ENCODE data around the gene IGSF8. TPM values are rescaled to one million over a fixed set of nuclear protein-coding genes. Genes with fewer than 3 reads are reported as not detected.
A peak's percentile ranks its signal among the peaks of the same experiment; 100 is the strongest.
"Not testable (repeated sequence)": the region's sequence is repeated elsewhere in the genome, so short reads cannot be mapped to it uniquely, and the experiment has no call there.

Gene IGSF8
- total RNA-seq, 2 experiments from 2014 or later = 41.7 to 44.4 TPM

DNA sequence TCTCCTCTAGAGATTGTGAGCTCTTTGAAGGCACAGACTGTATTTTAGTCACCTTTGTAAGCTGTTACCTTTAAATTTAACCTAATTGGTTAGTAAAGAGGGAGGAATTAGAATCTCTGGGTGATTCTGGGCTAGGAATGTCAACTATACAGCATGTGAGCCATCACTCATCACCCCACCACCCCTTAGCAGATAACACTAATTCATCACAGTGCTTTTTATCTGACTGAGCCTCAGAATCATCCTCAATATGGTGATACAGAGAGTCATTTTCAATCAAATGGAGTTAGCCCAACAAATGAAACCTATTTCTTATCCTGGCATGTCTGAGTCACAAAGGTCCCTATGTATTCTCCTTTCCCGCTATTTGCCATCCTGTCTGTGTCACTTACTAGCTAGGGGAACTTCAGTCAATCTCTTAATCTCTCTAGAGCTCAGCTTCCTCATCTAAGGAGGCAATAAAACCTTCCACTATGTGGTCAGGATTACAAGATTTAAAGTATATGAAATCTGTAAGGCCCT lies 41.7 kb downstream of the IGSF8 start:
- Mint-ChIP-seq H3K4me3 (no peak overlapping the region), H3K9me3 (ENCODE audit: insufficient read depth) (no peaks in the 10 kb centered on the region), H3K27ac (no peak overlapping the region), H3K36me3 (ENCODE audit: low read depth) (no peaks in the 10 kb centered on the region), H3K27me3 (ENCODE audit: low read depth) (peaks cover 48% of the 10 kb centered on the region), H3K4me1 (ENCODE audit: low read depth) (no peaks in the 10 kb centered on the region)
- POLR2A ChIA-PET = no interaction called here
- no peak for DNase-seq
- ATAC-seq = no peak
- CTCF ChIA-PET = interaction anchor here (4.4 to 27.3 kb wide), 2 partner anchors 10 to 19 kb away, joined by 22 to 617 read pairs; partner anchors contain the start of genes KCNJ10 and KCNJ9

DNA sequence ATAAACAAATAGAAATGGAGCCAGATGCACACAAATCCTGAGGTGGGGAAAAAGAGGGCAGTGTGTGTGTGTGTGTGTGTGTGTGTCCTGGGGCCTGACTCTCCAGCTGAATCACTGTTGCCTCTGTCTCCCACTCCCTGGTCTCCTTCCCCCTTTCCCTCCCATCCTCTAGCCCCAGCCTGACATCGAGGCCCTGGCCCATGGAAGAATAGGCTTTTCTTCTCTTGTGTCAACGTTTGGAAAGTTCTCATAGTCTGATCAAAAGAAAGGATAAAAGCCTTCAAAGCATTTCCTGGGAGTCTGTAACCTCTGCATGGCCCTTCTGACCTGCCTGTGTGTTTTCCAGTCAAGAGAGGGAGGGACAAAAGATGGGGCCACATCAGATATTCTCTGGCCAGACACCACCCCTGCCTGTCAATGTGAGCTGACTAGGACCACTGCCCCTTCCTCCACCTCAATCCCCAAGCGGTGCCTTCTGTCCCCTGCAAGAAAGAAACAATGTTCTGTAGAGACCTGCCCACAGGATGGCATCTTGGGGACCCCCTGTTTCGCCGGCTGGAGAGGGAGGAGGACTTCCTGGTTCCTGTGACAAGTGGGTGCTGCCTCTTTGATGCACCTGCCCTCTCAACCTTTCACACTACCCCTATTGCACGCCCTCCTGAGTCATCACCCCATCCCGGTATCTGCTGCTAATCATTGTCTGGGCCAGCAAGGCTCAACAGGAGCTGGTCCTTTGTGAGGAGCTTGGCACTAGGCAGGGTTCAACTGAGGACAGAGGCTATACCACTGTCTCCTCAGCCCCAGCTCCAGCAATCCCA lies 44.7 kb downstream of the IGSF8 start:
- ChIA-PET CTCF (interaction anchor here (1.4 to 27.3 kb wide), 3 partner anchors 7 to 47 kb away, joined by 5 to 617 read pairs (median 14); partner anchors contain the start of genes KCNJ10 and KCNJ9), POLR2A (interaction anchor here (1.0 kb wide), 1 partner anchor 22 kb away, joined by 4 read pairs; the partner anchor contains the start of gene PIGM)
- ATAC-seq (no peak), DNase-seq (no peak)
- H3K4me3 Mint-ChIP-seq = no peak overlapping the region
- no peaks in the 10 kb centered on the region for H3K4me1 Mint-ChIP-seq (ENCODE audit: low read depth)
- no peak overlapping the region for H3K27ac Mint-ChIP-seq
- no peaks in the 10 kb centered on the region for H3K9me3 Mint-ChIP-seq (ENCODE audit: insufficient read depth)
- no peaks in the 10 kb centered on the region for H3K36me3 Mint-ChIP-seq (ENCODE audit: low read depth)
- H3K27me3 Mint-ChIP-seq (ENCODE audit: low read depth) = peaks cover 50% of the 10 kb centered on the region

DNA sequence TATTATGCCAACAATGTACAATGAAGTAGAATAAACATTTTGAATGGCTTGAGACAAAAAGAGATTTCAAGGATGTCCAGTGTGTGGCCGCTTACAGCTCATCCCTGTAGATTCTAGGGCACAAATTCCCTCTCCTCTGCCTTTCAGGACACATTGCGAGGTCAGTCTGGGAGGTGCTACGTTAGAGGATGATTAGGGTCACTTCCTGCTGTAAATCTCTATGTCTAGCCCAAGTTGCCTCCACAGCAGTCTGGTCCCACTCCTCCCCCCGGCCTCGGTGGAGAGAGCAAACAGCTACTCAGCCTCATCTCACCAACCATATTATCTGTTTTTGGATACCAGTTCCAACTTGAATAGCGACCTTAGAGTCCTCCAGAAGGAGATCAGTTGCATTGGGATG lies 45.5 kb downstream of the IGSF8 start:
- no peak overlapping the region for H3K27ac Mint-ChIP-seq
- ATAC-seq (no peak), DNase-seq (no peak)
- peaks cover 46% of the 10 kb centered on the region for H3K27me3 Mint-ChIP-seq (ENCODE audit: low read depth)
- no peaks in the 10 kb centered on the region for H3K36me3 Mint-ChIP-seq (ENCODE audit: low read depth)
- H3K9me3 Mint-ChIP-seq (ENCODE audit: insufficient read depth) = no peaks in the 10 kb centered on the region
- H3K4me1 Mint-ChIP-seq (ENCODE audit: low read depth) = no peaks in the 10 kb centered on the region
- ChIA-PET CTCF (interaction anchor here (4.1 to 27.3 kb wide), 2 partner anchors 23 to 46 kb away, joined by 14 to 617 read pairs; partner anchors contain the start of genes KCNJ10 and KCNJ9), POLR2A (no interaction called here)
- no peak overlapping the region for H3K4me3 Mint-ChIP-seq

DNA sequence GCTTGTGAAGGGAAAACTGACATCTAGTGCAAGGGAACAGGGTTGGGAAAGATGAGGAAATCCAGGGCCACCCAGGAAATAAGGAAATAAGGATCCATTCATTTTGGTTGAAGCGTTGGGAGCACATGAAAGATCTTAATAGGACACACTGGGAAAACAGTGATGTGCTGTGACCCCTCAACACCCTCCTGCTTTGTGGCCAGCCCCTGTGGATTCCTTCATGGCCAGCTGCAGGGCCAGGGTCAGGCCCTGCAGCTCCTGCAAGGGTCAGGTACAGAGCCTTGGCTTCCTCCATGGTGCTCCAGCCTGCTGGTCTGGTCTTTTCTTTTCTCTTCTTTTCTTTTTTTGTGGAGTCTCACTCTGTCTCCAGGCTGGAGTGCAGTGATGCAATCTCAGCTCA lies 47.8 kb downstream of the IGSF8 start:
- no peak for ATAC-seq
- POLR2A ChIA-PET = no interaction called here
- no peak for DNase-seq
- Mint-ChIP-seq H3K4me1 (ENCODE audit: low read depth) (peaks cover 12% of the 10 kb centered on the region), H3K27ac (no peak overlapping the region), H3K27me3 (ENCODE audit: low read depth) (peaks cover 43% of the 10 kb centered on the region), H3K9me3 (ENCODE audit: insufficient read depth) (no peaks in the 10 kb centered on the region), H3K36me3 (ENCODE audit: low read depth) (no peaks in the 10 kb centered on the region), H3K4me3 (no peak overlapping the region)
- CTCF ChIA-PET = interaction anchor here (27.3 kb wide), 1 partner anchor 25 kb away, joined by 617 read pairs; the partner anchor contains the start of genes KCNJ10 and KCNJ9

DNA sequence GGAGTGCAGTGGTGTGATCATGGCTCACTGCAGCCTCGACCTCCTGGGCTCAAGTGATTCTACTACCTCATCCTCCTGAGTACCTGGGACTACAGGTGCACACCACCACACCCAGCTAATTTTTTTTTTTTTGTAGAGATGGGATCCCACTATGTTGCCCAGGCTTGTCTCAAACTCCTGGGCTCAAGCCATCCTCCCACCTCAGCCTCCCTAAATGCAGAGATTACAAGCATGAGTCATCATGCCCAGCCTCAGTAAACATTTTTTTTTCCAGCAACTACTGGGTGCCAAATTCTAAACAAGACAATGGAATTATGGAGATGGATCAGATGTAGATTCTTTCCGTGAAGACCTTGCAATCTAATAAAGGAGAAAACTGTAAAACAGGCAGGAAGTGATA lies 48.2 kb downstream of the IGSF8 start:
- H3K36me3 Mint-ChIP-seq (ENCODE audit: low read depth); DNase-seq; H3K9me3 Mint-ChIP-seq (ENCODE audit: insufficient read depth); ATAC-seq; POLR2A ChIA-PET; H3K4me3 Mint-ChIP-seq; H3K27ac Mint-ChIP-seq: not testable (repeated sequence)
- H3K4me1 Mint-ChIP-seq (ENCODE audit: low read depth) = peaks cover 12% of the 10 kb centered on the region
- CTCF ChIA-PET = interaction anchor here (27.3 kb wide), 1 partner anchor 26 kb away, joined by 617 read pairs; the partner anchor contains the start of genes KCNJ10 and KCNJ9
- peaks cover 46% of the 10 kb centered on the region for H3K27me3 Mint-ChIP-seq (ENCODE audit: low read depth)

DNA sequence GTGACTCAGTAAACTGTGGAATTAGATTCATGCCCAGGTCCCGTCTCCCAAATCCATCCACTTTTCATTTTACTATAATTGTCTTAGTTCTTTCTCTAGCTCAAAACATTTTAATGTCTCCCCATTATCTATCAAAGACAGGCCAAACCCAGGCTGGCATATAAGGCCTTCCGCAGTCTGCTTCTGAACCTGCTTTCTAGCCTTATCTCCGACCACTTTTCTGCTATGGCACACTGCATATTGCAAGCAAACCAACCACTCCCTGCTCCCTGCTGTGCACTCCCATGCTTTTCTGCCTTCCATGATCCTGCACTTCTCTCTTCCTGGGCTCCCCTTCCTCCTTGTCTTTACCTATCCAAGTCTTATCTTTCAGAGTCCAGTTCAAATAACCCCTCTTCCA lies 49.3 kb downstream of the IGSF8 start:
- Mint-ChIP-seq H3K27me3 (ENCODE audit: low read depth) (peaks cover 50% of the 10 kb centered on the region), H3K36me3 (ENCODE audit: low read depth) (no peaks in the 10 kb centered on the region), H3K27ac (no peak overlapping the region), H3K4me3 (no peak overlapping the region), H3K4me1 (ENCODE audit: low read depth) (peaks cover 12% of the 10 kb centered on the region), H3K9me3 (ENCODE audit: insufficient read depth) (no peaks in the 10 kb centered on the region)
- POLR2A ChIA-PET = no interaction called here
- CTCF ChIA-PET = interaction anchor here (27.3 kb wide), 1 partner anchor 27 kb away, joined by 617 read pairs; the partner anchor contains the start of genes KCNJ10 and KCNJ9
- DNase-seq = no peak
- ATAC-seq = no peak

DNA sequence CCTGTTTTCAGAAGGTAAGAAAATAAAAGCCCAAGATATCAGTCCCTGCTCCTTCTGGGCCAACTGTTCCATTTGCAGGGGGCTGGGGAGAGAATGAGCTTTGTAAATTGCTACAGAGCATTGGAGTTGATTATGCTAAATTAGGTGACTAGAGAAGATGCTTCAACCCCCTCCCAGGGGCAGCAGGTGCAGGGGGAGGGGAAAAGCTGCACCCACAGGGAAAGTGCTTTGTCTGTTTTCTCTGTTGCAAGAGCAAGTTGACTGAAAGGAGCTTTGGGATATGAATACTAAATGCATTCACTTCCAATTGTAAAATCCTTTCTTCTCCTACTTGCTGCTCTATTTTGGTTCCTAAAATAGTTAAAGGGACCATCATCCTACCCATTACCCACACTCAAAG lies 50.1 kb downstream of the IGSF8 start:
- DNase-seq = no peak
- POLR2A ChIA-PET = no interaction called here
- H3K4me1 Mint-ChIP-seq (ENCODE audit: low read depth) = peaks cover 12% of the 10 kb centered on the region
- no peak overlapping the region for H3K27ac Mint-ChIP-seq
- no peak for ATAC-seq
- H3K27me3 Mint-ChIP-seq (ENCODE audit: low read depth) = peaks cover 42% of the 10 kb centered on the region
- no peak overlapping the region for H3K4me3 Mint-ChIP-seq
- CTCF ChIA-PET = interaction anchor here (0.9 to 27.3 kb wide), 2 partner anchors 28 to 244 kb away, joined by 3 to 617 read pairs; partner anchors contain the start of genes KCNJ10 and KCNJ9
- H3K36me3 Mint-ChIP-seq (ENCODE audit: low read depth) = no peaks in the 10 kb centered on the region
- no peaks in the 10 kb centered on the region for H3K9me3 Mint-ChIP-seq (ENCODE audit: insufficient read depth)

DNA sequence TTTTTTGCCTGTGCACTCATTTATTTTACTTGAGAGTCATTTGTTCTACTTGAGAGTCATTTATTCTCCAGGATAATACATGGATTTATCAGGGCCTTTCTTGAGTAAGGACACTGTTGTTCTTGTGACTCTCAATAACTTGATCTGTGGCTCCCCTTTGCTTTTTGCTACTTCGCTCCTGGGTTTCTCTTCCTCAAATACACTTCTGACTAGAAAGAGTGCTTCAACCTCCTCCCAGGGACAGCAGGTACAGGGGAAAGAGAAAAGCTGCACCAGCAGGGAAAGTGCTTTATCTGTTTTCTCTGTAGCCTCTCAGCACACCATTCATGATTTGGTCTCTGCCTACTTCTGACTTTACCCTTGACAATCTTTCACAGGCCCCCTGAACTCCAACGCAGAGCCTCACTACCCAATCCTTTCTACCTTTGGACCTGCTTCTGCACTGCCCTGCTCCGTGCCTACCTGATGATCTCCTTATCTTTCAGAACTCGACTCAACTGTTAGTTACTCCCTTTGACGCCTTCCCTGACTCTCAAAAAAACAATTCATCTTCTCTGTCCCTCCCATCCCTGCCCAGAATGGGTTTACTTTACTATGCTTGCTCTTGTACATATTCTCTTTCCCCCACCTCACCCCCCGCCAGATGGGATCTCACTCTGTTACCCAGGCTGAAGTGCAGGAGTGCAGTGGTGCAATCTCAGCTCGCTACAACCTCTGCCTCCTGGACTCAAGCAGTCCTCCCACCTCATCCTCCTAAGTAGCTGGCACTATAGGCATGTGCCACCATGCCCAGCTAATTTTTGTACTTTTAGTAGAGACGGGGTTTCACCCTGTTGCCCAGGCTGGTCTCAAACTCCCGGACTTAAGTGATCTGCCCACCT lies 51.1 kb downstream of the IGSF8 start:
- CTCF ChIA-PET = interaction anchor here (0.6 to 27.3 kb wide), 27 partner anchors 7 to 244 kb away, joined by 3 to 617 read pairs (median 5); partner anchors contain the start of genes DCAF8, IGSF8, KCNJ10 and KCNJ9
- Mint-ChIP-seq H3K4me3 (peak overlapping the region; percentile 65), H3K27ac (peak overlapping the region; percentile 72), H3K9me3 (ENCODE audit: insufficient read depth) (no peaks in the 10 kb centered on the region), H3K27me3 (ENCODE audit: low read depth) (peaks cover 36% of the 10 kb centered on the region), H3K4me1 (ENCODE audit: low read depth) (peaks cover 12% of the 10 kb centered on the region), H3K36me3 (ENCODE audit: low read depth) (no peaks in the 10 kb centered on the region)
- DNase-seq = no peak
- ATAC-seq = no peak
- POLR2A ChIA-PET = no interaction called here

DNA sequence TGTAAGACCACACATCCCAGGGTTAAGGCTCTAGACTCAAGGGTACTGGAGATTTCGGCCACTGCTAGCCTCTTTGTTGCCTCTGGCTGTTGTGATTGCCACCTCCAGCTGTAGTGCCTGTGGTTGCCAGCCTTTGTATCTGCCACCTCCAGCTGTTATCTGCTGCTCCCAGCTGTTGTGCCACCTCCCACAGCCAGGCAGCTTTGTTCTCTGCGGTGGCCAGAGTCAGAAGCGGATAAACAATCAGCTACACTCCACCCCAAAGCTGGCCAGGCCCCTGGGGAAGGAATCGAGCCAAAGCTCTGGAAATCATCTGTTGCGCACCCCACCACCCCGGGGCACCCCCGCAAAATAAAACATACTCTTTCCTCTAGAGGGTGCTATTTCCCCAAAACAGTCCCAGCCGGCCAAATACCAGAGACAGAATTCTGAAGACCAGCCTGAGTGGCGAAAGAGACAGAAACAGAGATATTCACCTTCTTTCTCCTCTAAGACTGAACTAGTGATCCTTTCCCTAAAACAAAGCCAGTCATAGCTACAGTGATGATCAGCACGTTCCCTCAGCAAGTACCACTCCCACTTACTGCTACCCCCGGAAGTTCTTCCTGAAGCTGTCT lies 51.8 kb downstream of the IGSF8 start:
- Mint-ChIP-seq H3K4me1 (ENCODE audit: low read depth) (peaks cover 12% of the 10 kb centered on the region), H3K4me3 (peak overlapping the region; percentile 65), H3K27me3 (ENCODE audit: low read depth) (peaks cover 28% of the 10 kb centered on the region), H3K27ac (peak overlapping the region; percentile 72), H3K9me3 (ENCODE audit: insufficient read depth) (no peaks in the 10 kb centered on the region), H3K36me3 (ENCODE audit: low read depth) (no peaks in the 10 kb centered on the region)
- CTCF ChIA-PET = interaction anchor here (0.6 to 27.3 kb wide), 33 partner anchors 8 to 245 kb away, joined by 3 to 617 read pairs (median 5); partner anchors contain the start of genes DCAF8, IGSF8, KCNJ10 and KCNJ9
- ATAC-seq (peak; percentile 96), DNase-seq (peak; percentile 61)
- POLR2A ChIA-PET = interaction anchor here (0.7 kb wide), 2 partner anchors 27 to 32 kb away, joined by 3 read pairs; no protein-coding TSS in a partner anchor

DNA sequence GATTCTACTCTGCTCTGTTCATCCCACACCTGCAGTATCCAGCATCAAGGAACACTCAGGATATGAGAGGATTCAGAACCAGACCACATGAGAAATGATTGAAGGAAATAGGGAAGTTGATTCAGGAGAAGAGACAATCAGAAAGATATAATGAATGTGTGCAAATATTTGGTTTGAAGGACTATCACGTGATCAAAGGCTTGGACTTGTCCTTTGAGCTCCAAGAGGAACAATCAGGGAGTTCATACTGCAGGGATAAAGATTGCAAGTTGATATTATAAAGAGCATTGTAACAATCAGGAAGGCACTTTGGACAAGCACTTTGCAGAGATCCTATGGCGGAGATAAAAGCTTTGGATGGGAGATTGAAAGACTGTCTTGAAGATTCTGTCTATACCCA lies 52.8 kb downstream of the IGSF8 start:
- Mint-ChIP-seq H3K4me1 (ENCODE audit: low read depth) (peaks cover 12% of the 10 kb centered on the region), H3K27me3 (ENCODE audit: low read depth) (peaks cover 24% of the 10 kb centered on the region), H3K9me3 (ENCODE audit: insufficient read depth) (no peaks in the 10 kb centered on the region), H3K27ac (no peak overlapping the region), H3K36me3 (ENCODE audit: low read depth) (no peaks in the 10 kb centered on the region), H3K4me3 (no peak overlapping the region)
- no peak for DNase-seq
- ChIA-PET CTCF (interaction anchor here (0.8 to 27.3 kb wide), 24 partner anchors 9 to 331 kb away, joined by 3 to 617 read pairs (median 6); partner anchors contain the start of genes IGSF8, KCNJ10, KCNJ9 and PIGM), POLR2A (interaction anchor here (0.7 kb wide), 1 partner anchor 26 kb away, joined by 3 read pairs; no protein-coding TSS in a partner anchor)
- ATAC-seq = no peak

DNA sequence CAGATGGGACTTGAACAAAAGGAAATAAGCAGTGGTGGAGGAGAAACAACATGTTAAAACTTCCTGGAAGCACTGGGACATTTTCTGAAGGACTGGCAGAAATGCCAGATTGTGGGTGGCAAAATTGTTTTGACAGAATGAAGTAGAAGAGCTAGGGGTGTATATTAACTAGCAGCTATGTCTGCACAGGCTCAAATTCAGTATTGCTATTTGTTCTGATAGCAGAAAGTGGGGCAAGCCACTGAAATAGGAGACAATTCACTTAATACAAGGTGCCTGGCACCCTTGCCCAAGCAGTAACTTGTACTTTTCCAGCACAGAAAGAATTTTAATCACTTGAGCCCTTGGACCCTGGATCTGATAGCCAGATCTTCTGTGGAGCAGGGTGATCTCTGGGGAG lies 54.9 kb downstream of the IGSF8 start:
- CTCF ChIA-PET = interaction anchor here (2.1 to 27.3 kb wide), 2 partner anchors 32 to 36 kb away, joined by 7 to 617 read pairs; partner anchors contain the start of genes KCNJ10 and KCNJ9
- H3K27me3 Mint-ChIP-seq (ENCODE audit: low read depth) = peaks cover 17% of the 10 kb centered on the region
- peaks cover 12% of the 10 kb centered on the region for H3K4me1 Mint-ChIP-seq (ENCODE audit: low read depth)
- no peak overlapping the region for H3K4me3 Mint-ChIP-seq
- POLR2A ChIA-PET = no interaction called here
- no peaks in the 10 kb centered on the region for H3K36me3 Mint-ChIP-seq (ENCODE audit: low read depth)
- DNase-seq = no peak
- no peaks in the 10 kb centered on the region for H3K9me3 Mint-ChIP-seq (ENCODE audit: insufficient read depth)
- no peak overlapping the region for H3K27ac Mint-ChIP-seq
- ATAC-seq = no peak

Data from activated CD8-positive, alpha-beta T cell treated with anti-CD3 and anti-CD28 coated beads, Interleukin-2, amount 10 ng/mL, durations not matched to agents 7 days and 5 days (primary cell).